Spleen (tissue), 11 donors: ENCODE data around the gene ANKRD29. TPM values are rescaled to one million over a fixed set of nuclear protein-coding genes. Genes with fewer than 3 reads are reported as not detected.

Source experiments
- DNase-seq: peaks from one replicate; pipeline ENCODE4 v3.0.0-alpha.2; 2020
- H3K27ac ChIP-seq, 8 donors: fragments of 200-600 bp; sonication (generic) in 7 of 8; 1 replicate in 4 of 8; 2 replicates in 4 of 8; pipeline versions ENCODE4 v1.5.0 to v1.8.0; 2016 to 2021; ENCODE audit warnings: inconsistent platforms in 4 of 8, mild to moderate bottlenecking in 4 of 8, moderate library complexity in 1 of 8
- H3K27me3 ChIP-seq, 7 donors: fragments of 200-600 bp; sonication (generic) in 6 of 7; replicated peaks in 1 of 7; 1 replicate in 4 of 7; 2 replicates in 3 of 7; pipeline versions ENCODE4 v1.5.0 to v1.8.0; 2016 to 2021; ENCODE audit warnings: inconsistent platforms in 3 of 7, mild to moderate bottlenecking in 1 of 7
- H3K36me3 ChIP-seq, 6 donors: fragments of 200-600 bp; sonication (generic) in 5 of 6; 1 replicate in 4 of 6; 2 replicates in 2 of 6; pipeline versions ENCODE4 v1.5.0 to v1.8.0; 2016 to 2021; ENCODE audit warnings: inconsistent platforms in 2 of 6
- H3K4me1 ChIP-seq, 6 donors: fragments of 200-600 bp; sonication (generic) in 5 of 6; 1 replicate in 3 of 6; 2 replicates in 3 of 6; pipeline versions ENCODE4 v1.5.0 to v1.8.0; 2016 to 2021; ENCODE audit warnings: inconsistent platforms in 3 of 6
- H3K4me3 ChIP-seq, 8 donors: fragments of 200-600 bp; sonication (generic) in 7 of 8; 1 replicate in 4 of 8; 2 replicates in 4 of 8; pipeline versions ENCODE4 v1.5.0 to v1.8.0; 2016 to 2021; ENCODE audit warnings: inconsistent platforms in 4 of 8, mild to moderate bottlenecking in 4 of 8, moderate library complexity in 2 of 8
- H3K9me3 ChIP-seq, 8 donors: fragments of 200-600 bp; sonication (generic) in 7 of 8; 1 replicate in 4 of 8; 2 replicates in 4 of 8; pipeline versions ENCODE4 v1.5.0 to v1.8.0; 2016 to 2021; ENCODE audit warnings: inconsistent platforms in 4 of 8
- POLR2A ChIP-seq, 3 donors: fragments of 450-650 bp; IDR thresholded peaks; one replicate each; pipeline ENCODE4 v1.5.1; 2017; ENCODE audit warnings: antibody characterized with exemption in 3 of 3, mild to moderate bottlenecking in 1 of 3
- POLR2AphosphoS5 ChIP-seq, 3 donors: sonication (generic); formaldehyde crosslinking; IDR thresholded peaks; one replicate each; pipeline ENCODE4 v1.5.1; 2017; ENCODE audit warnings: antibody characterized with exemption in 3 of 3
- WGBS, 5 donors: extraction: QIAGEN DNeasy Blood & Tissue Kit in 3 of 5; methylation state at CpG; one replicate each; pipeline versions ENCODE4 v1.1.5 to v1.1.7; 2013 to 2018; 5-methylcytosine and 5-hydroxymethylcytosine counted together
- intact Hi-C: fragments of 100-400 bp; cut with DNase I; formaldehyde crosslinking; loops from one replicate; pipeline ENCODE4 v1.15.0; 2023; ENCODE audit warnings: low total_unique reads
- polyA plus RNA-seq, 3 donors: library from polyadenylated mRNA; stranded (reverse); fragments of 200-250 nt; gene quantifications; one replicate each; pipeline ENCODE4 v1.2.1, GENCODE V29; 2013
- total RNA-seq, 7 donors: library from RNA; depleted of rRNA in 3 of 7; stranded (reverse); fragments of >200 nt in 3 of 7; fragmentation: NEBNext Ultra II Directional in 4 of 7; extraction: Animal tissue kit (Norgen Biotek cat#: 25700) in 4 of 7; gene quantifications; one replicate each; pipeline versions ENCODE4 v1.1.0 to v1.2.1, GENCODE V29; 2016 to 2021
- TF ChIP-seq, protein P1 (sequence below), 11 experiments: fragments of 200-600 bp in 7 of 11; fragments of 450-650 bp in 4 of 11; sonication (generic) in 4 of 11; IDR thresholded peaks in 8 of 11; conservative IDR thresholded peaks in 3 of 11; 1 replicate in 7 of 11; 2 replicates in 4 of 11; pipeline versions ENCODE4 v1.4.0 to v1.8.0; 2016 to 2021; ENCODE audit warnings: antibody characterized with exemption in 11 of 11, inconsistent platforms in 4 of 11, mild to moderate bottlenecking in 1 of 11
- donor health status: healthy with polysubstance abuse.
- donor health status: DM: no; HTN: no; CAD: no; lungs with moderate emphysema.
- donor health status: DM: no; HTN: no; CAD: no.
- donor health status: Bipolar disorder and iron deficiency.
- donor health status: healthy.
- donor health status: DM: no; HTN: no; CAD: no.
- donor health status: DM: yes; HTN: yes; CAD: no.

The ANKRD29 gene
- total and polyA plus RNA-seq, 10 donors: 1.6 to 10.6 (median 3.7) TPM

DNA sequence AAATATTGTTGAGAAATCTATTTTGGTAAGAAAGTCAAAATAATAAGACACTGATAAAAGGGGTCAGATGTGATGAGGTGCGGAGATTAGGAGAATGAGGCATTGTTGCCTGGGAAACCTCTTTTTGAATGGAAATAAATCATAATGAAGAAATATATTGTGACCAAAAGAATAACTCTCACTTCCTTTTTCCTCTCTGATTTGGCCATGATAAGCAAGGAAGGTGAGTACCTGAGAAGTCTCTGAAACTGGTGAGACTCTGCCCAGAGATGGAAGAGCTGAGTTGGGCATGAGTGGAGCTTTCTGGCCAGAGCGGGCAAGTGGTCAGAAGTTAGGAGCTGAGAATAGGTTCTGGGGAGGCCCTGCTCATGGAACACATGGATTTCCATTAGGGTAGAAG is 38.3 kb upstream of the ANKRD29 start:
- no peaks in the 10 kb centered on the region for H3K9me3 ChIP-seq
- H3K27me3 ChIP-seq: peaks cover 0 to 14% (median 0%) of the 10 kb centered on the region in 7 donors
- TF ChIP-seq, protein P1, sequence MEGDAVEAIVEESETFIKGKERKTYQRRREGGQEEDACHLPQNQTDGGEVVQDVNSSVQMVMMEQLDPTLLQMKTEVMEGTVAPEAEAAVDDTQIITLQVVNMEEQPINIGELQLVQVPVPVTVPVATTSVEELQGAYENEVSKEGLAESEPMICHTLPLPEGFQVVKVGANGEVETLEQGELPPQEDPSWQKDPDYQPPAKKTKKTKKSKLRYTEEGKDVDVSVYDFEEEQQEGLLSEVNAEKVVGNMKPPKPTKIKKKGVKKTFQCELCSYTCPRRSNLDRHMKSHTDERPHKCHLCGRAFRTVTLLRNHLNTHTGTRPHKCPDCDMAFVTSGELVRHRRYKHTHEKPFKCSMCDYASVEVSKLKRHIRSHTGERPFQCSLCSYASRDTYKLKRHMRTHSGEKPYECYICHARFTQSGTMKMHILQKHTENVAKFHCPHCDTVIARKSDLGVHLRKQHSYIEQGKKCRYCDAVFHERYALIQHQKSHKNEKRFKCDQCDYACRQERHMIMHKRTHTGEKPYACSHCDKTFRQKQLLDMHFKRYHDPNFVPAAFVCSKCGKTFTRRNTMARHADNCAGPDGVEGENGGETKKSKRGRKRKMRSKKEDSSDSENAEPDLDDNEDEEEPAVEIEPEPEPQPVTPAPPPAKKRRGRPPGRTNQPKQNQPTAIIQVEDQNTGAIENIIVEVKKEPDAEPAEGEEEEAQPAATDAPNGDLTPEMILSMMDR (IDR thresholded peaks at IDR 0.05 in 8 of 11, conservative IDR thresholded peaks at IDR 0.05 in 3 of 11): no peak
- TF ChIP-seq POLR2AphosphoS5 (IDR thresholded peaks at IDR 0.05): no peak
- TF ChIP-seq POLR2A (IDR thresholded peaks at IDR 0.05): no peak
- intact Hi-C loops: no loop called here
- H3K27ac ChIP-seq: no peak overlapping the region
- no peak for DNase-seq
- no peak overlapping the region for H3K4me3 ChIP-seq
- H3K4me1 ChIP-seq: no peaks in the 10 kb centered on the region
- 39 to 84% (median 48%) methylated on average over 2 of the region's 2 CpGs for WGBS, 5 donors
- H3K36me3 ChIP-seq: no peaks in the 10 kb centered on the region

DNA sequence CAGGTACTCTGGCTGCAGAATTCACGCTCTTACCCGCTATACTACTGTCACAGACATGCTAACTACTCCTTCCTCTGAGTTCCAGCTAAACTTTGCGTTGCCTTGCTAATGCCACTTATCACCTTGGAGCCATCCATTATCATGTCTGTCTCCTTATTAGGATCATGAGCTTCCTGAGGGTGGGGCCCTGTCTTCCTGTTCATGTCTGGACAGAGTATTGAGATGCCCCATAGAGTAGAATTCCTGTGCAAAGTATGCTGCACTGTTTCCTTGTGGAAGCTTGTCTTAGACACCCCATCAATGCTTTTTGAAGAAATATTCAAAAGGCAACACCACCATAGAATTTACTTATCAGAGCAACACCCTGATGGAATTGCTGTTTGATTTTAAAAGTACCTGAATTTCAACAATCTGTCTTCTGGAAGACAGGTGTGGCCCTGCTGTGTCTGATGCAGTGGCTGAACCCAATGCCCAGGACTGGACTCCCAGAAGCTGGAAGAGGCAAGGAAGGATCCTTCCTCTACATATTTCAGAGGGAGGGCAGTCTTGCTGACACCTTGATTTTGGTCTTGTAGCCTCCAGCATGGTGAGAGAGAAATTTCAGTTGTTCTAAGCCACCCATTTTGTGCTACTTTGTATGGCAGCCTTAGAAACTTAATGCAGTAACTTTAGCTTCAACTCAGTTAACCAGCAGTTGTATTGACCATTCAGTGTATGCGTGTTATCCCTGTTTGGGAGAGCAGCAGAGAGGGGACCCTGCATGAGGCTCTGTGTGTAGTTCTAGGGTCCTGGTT is 32.1 kb upstream of the ANKRD29 start:
- Histone ChIP-seq H3K27ac (no peak overlapping the region), H3K27me3 (peaks cover 0 to 40% (median 12%) of the 10 kb centered on the region in 7 donors), H3K9me3 (no peaks in the 10 kb centered on the region), H3K4me3 (no peak overlapping the region), H3K4me1 (peaks cover 3 to 9% (median 5%) of the 10 kb centered on the region in 6 donors), H3K36me3 (no peaks in the 10 kb centered on the region)
- 89 to 93% (median 91%) methylated on average over 4 of the region's 4 CpGs for WGBS, 5 donors
- intact Hi-C loops: no loop called here
- no peak for TF ChIP-seq POLR2AphosphoS5 (IDR thresholded peaks at IDR 0.05)
- TF ChIP-seq, protein P1 (IDR thresholded peaks at IDR 0.05 in 8 of 11, conservative IDR thresholded peaks at IDR 0.05 in 3 of 11): no peak
- no peak for TF ChIP-seq POLR2A (IDR thresholded peaks at IDR 0.05)
- DNase-seq: no peak

DNA sequence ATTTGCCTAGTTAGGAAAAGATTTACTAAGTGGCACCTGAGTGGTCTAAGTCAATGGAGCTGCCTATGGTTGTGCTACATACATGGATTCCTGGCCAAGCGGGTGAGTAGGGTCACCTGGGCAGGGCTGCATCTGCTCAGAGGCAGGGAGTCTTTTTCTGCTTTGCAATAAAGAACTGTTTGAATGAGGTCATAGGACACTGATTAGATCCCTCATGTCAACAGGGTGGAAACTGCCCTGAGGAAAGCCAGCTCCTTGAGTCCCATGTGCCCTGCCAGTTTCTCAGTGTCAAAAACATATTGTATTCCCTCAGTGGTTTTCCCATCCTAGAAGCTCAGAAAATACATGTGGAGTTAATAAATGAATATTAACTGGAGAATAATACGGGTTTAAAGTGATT is 31.1 kb upstream of the ANKRD29 start:
- no peak for TF ChIP-seq POLR2A (IDR thresholded peaks at IDR 0.05)
- no peak for TF ChIP-seq POLR2AphosphoS5 (IDR thresholded peaks at IDR 0.05)
- TF ChIP-seq, protein P1 (IDR thresholded peaks at IDR 0.05 in 8 of 11, conservative IDR thresholded peaks at IDR 0.05 in 3 of 11): no peak
- DNase-seq: no peak
- intact Hi-C loops: no loop called here
- Histone ChIP-seq H3K27ac (no peak overlapping the region), H3K4me1 (peaks cover 6 to 18% (median 15%) of the 10 kb centered on the region in 6 donors), H3K36me3 (no peaks in the 10 kb centered on the region), H3K9me3 (no peaks in the 10 kb centered on the region), H3K27me3 (peaks cover 0 to 50% (median 22%) of the 10 kb centered on the region in 7 donors), H3K4me3 (no peak overlapping the region)
- WGBS, 5 donors: 88 to 93% (median 92%) methylated on average over 2 of the region's 2 CpGs

DNA sequence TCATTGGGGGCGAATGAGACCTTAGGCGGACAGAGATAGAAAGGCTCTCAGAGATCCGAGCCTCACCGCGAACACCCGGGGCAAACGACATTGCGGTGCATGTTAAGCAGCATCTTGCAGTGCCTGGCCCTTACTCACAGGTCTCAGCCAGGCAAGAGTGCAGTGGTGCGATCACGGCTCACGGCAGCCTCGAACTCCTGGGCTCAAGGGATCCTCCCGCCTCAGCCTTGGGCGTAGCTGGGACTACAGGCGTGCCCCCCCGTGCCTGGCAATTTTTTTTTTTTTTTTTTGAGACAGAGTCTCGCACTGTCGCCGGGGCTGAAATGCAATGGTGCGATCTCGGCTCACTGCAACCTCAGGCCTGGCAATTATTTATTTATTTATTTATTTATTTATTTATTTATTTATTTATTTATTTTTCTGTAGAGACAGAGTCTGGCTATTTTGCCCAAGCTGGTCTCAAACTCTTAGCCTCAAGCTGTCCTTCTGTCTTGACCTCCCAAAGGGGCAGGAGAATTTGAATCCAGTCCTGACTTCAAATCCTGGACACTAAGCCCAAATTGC is 27.9 kb upstream of the ANKRD29 start:
- no peak for DNase-seq
- Histone ChIP-seq H3K4me1 (peaks cover 6 to 23% (median 18%) of the 10 kb centered on the region in 6 donors), H3K27ac (no peak overlapping the region), H3K9me3 (no peaks in the 10 kb centered on the region), H3K4me3 (peak overlapping the region in 2 of 8 donors; percentile 59 to 75), H3K27me3 (peaks cover 0 to 76% (median 45%) of the 10 kb centered on the region in 7 donors), H3K36me3 (no peaks in the 10 kb centered on the region)
- TF ChIP-seq, protein P1 (IDR thresholded peaks at IDR 0.05 in 8 of 11, conservative IDR thresholded peaks at IDR 0.05 in 3 of 11): no peak
- TF ChIP-seq POLR2A (IDR thresholded peaks at IDR 0.05) (no peak), POLR2AphosphoS5 (IDR thresholded peaks at IDR 0.05) (no peak)
- intact Hi-C loops: no loop called here
- WGBS, 5 donors: 75 to 84% (median 79%) methylated on average over 21 of the region's 21 CpGs
